Measurements from ENCODE around the gene TBC1D8. TPM values are rescaled to one million over a fixed set of nuclear protein-coding genes. Genes with fewer than 3 reads are reported as not detected.
A peak's percentile ranks its signal among the peaks of the same experiment; 100 is the strongest.

TBC1D8 gene
- total RNA-seq, 1 experiment from 2014 or later: 16.9 TPM

GRCh38 chr2:101001691-101002561 is 149.3 kb downstream of the TBC1D8 start, which contains the start of gene RPL31:
TSS of gene RPL31 (plus strand) at chr2:101002289. CDS start at chr2:101002702, 413 bp downstream.
- in situ Hi-C loops (cut with HindIII; ENCODE audit: low pct_unique_long_range_greater_than_20kb, low sequenced_read_pairs): no loop called here
- peak; percentile 96 for DNase-seq (ENCODE audit: low read depth, low spot score)

- no peak for DNase-seq (ENCODE audit: low read depth, low spot score)
- in situ Hi-C loops (cut with HindIII; ENCODE audit: low pct_unique_long_range_greater_than_20kb, low sequenced_read_pairs): no loop called here
These were observed 151.2 kb downstream of the TBC1D8 start for GRCh38 chr2:100999995-101000394.

GRCh38 chr2:100998235-100998573 is 153.0 kb downstream of the TBC1D8 start:
- in situ Hi-C loops (cut with HindIII; ENCODE audit: low pct_unique_long_range_greater_than_20kb, low sequenced_read_pairs): no loop called here
- no peak for DNase-seq (ENCODE audit: low read depth, low spot score)

GRCh38 chr2:100997509-100998234 is 153.5 kb downstream of the TBC1D8 start:
- in situ Hi-C loops (cut with HindIII; ENCODE audit: low pct_unique_long_range_greater_than_20kb, low sequenced_read_pairs): no loop called here
- no peak for DNase-seq (ENCODE audit: low read depth, low spot score)

GRCh38 chr2:100995309-100996075 is 155.7 kb downstream of the TBC1D8 start:
- in situ Hi-C loops (cut with HindIII; ENCODE audit: low pct_unique_long_range_greater_than_20kb, low sequenced_read_pairs): no loop called here
- DNase-seq (ENCODE audit: low read depth, low spot score): no peak

- in situ Hi-C loops (cut with HindIII; ENCODE audit: low pct_unique_long_range_greater_than_20kb, low sequenced_read_pairs): no loop called here
- DNase-seq (ENCODE audit: low read depth, low spot score): no peak
These were observed 157.9 kb downstream of the TBC1D8 start for GRCh38 chr2:100993294-100993693.

GRCh38 chr2:100992262-100992661 is 158.9 kb downstream of the TBC1D8 start:
- in situ Hi-C loops (cut with HindIII; ENCODE audit: low pct_unique_long_range_greater_than_20kb, low sequenced_read_pairs): no loop called here

GRCh38 chr2:100991404-100991773 is 159.8 kb downstream of the TBC1D8 start:
- no peak for DNase-seq (ENCODE audit: low read depth, low spot score)
- in situ Hi-C loops (cut with HindIII; ENCODE audit: low pct_unique_long_range_greater_than_20kb, low sequenced_read_pairs): no loop called here

More at GRCh38 chr2:100992262-100992661, 158.9 kb downstream of the TBC1D8 start:
- DNase-seq (ENCODE audit: low read depth, low spot score): no peak

- DNase-seq (ENCODE audit: low read depth, low spot score): no peak
- in situ Hi-C loops (cut with HindIII; ENCODE audit: low pct_unique_long_range_greater_than_20kb, low sequenced_read_pairs): no loop called here
These were observed 160.4 kb downstream of the TBC1D8 start for GRCh38 chr2:100990650-100991403.

GRCh38 chr2:100990166-100990565 is 161.0 kb downstream of the TBC1D8 start:
- DNase-seq (ENCODE audit: low read depth, low spot score): no peak
- in situ Hi-C loops (cut with HindIII; ENCODE audit: low pct_unique_long_range_greater_than_20kb, low sequenced_read_pairs): no loop called here

- in situ Hi-C loops (cut with HindIII; ENCODE audit: low pct_unique_long_range_greater_than_20kb, low sequenced_read_pairs): no loop called here
- no peak for DNase-seq (ENCODE audit: low read depth, low spot score)
These were observed 161.5 kb downstream of the TBC1D8 start for GRCh38 chr2:100989666-100990065.

GRCh38 chr2:100988630-100989417 is 162.4 kb downstream of the TBC1D8 start:
- in situ Hi-C loops (cut with HindIII; ENCODE audit: low pct_unique_long_range_greater_than_20kb, low sequenced_read_pairs): no loop called here
- DNase-seq (ENCODE audit: low read depth, low spot score): peak; percentile 73

GRCh38 chr2:100987974-100988373 is 163.2 kb downstream of the TBC1D8 start:
- DNase-seq (ENCODE audit: low read depth, low spot score): no peak
- in situ Hi-C loops (cut with HindIII; ENCODE audit: low pct_unique_long_range_greater_than_20kb, low sequenced_read_pairs): no loop called here

GRCh38 chr2:100987536-100987935 is 163.6 kb downstream of the TBC1D8 start:
- in situ Hi-C loops (cut with HindIII; ENCODE audit: low pct_unique_long_range_greater_than_20kb, low sequenced_read_pairs): no loop called here
- no peak for DNase-seq (ENCODE audit: low read depth, low spot score)

GRCh38 chr2:100986157-100986556 is 165.0 kb downstream of the TBC1D8 start:
- DNase-seq (ENCODE audit: low read depth, low spot score): no peak
- in situ Hi-C loops (cut with HindIII; ENCODE audit: low pct_unique_long_range_greater_than_20kb, low sequenced_read_pairs): no loop called here

- peak; percentile 78 for DNase-seq (ENCODE audit: low read depth, low spot score)
- in situ Hi-C loops (cut with HindIII; ENCODE audit: low pct_unique_long_range_greater_than_20kb, low sequenced_read_pairs): no loop called here
These were observed 166.3 kb downstream of the TBC1D8 start for GRCh38 chr2:100984892-100985307.

All from SK-MEL-5 (cell line).